Spleen (tissue), 11 donors: ENCODE data around the gene LRRC18. TPM values are rescaled to one million over a fixed set of nuclear protein-coding genes. Genes with fewer than 3 reads are reported as not detected.

Experiments used
- DNase-seq: peaks from one replicate; pipeline ENCODE4 v3.0.0-alpha.2; 2020
- H3K27ac ChIP-seq, 8 donors: fragments of 200-600 bp; sonication (generic) in 7 of 8; 1 replicate in 4 of 8; 2 replicates in 4 of 8; pipeline versions ENCODE4 v1.5.0 to v1.8.0; 2016 to 2021; ENCODE audit warnings: inconsistent platforms in 4 of 8, mild to moderate bottlenecking in 4 of 8, moderate library complexity in 1 of 8
- H3K27me3 ChIP-seq, 7 donors: fragments of 200-600 bp; sonication (generic) in 6 of 7; replicated peaks in 1 of 7; 1 replicate in 4 of 7; 2 replicates in 3 of 7; pipeline versions ENCODE4 v1.5.0 to v1.8.0; 2016 to 2021; ENCODE audit warnings: inconsistent platforms in 3 of 7, mild to moderate bottlenecking in 1 of 7
- H3K36me3 ChIP-seq, 6 donors: fragments of 200-600 bp; sonication (generic) in 5 of 6; 1 replicate in 4 of 6; 2 replicates in 2 of 6; pipeline versions ENCODE4 v1.5.0 to v1.8.0; 2016 to 2021; ENCODE audit warnings: inconsistent platforms in 2 of 6
- H3K4me1 ChIP-seq, 6 donors: fragments of 200-600 bp; sonication (generic) in 5 of 6; 1 replicate in 3 of 6; 2 replicates in 3 of 6; pipeline versions ENCODE4 v1.5.0 to v1.8.0; 2016 to 2021; ENCODE audit warnings: inconsistent platforms in 3 of 6
- H3K4me3 ChIP-seq, 8 donors: fragments of 200-600 bp; sonication (generic) in 7 of 8; 1 replicate in 4 of 8; 2 replicates in 4 of 8; pipeline versions ENCODE4 v1.5.0 to v1.8.0; 2016 to 2021; ENCODE audit warnings: inconsistent platforms in 4 of 8, mild to moderate bottlenecking in 4 of 8, moderate library complexity in 2 of 8
- H3K9me3 ChIP-seq, 8 donors: fragments of 200-600 bp; sonication (generic) in 7 of 8; 1 replicate in 4 of 8; 2 replicates in 4 of 8; pipeline versions ENCODE4 v1.5.0 to v1.8.0; 2016 to 2021; ENCODE audit warnings: inconsistent platforms in 4 of 8
- POLR2A ChIP-seq, 3 donors: fragments of 450-650 bp; IDR thresholded peaks; one replicate each; pipeline ENCODE4 v1.5.1; 2017; ENCODE audit warnings: antibody characterized with exemption in 3 of 3, mild to moderate bottlenecking in 1 of 3
- POLR2AphosphoS5 ChIP-seq, 3 donors: sonication (generic); formaldehyde crosslinking; IDR thresholded peaks; one replicate each; pipeline ENCODE4 v1.5.1; 2017; ENCODE audit warnings: antibody characterized with exemption in 3 of 3
- WGBS, 5 donors: extraction: QIAGEN DNeasy Blood & Tissue Kit in 3 of 5; methylation state at CpG; one replicate each; pipeline versions ENCODE4 v1.1.5 to v1.1.7; 2013 to 2018; 5-methylcytosine and 5-hydroxymethylcytosine counted together
- intact Hi-C: fragments of 100-400 bp; cut with DNase I; formaldehyde crosslinking; loops from one replicate; pipeline ENCODE4 v1.15.0; 2023; ENCODE audit warnings: low total_unique reads
- polyA plus RNA-seq, 3 donors: library from polyadenylated mRNA; stranded (reverse); fragments of 200-250 nt; gene quantifications; one replicate each; pipeline ENCODE4 v1.2.1, GENCODE V29; 2013
- total RNA-seq, 7 donors: library from RNA; depleted of rRNA in 3 of 7; stranded (reverse); fragments of >200 nt in 3 of 7; fragmentation: NEBNext Ultra II Directional in 4 of 7; extraction: Animal tissue kit (Norgen Biotek cat#: 25700) in 4 of 7; gene quantifications; one replicate each; pipeline versions ENCODE4 v1.1.0 to v1.2.1, GENCODE V29; 2016 to 2021
- TF ChIP-seq, protein P1 (sequence below), 11 experiments: fragments of 200-600 bp in 7 of 11; fragments of 450-650 bp in 4 of 11; sonication (generic) in 4 of 11; IDR thresholded peaks in 8 of 11; conservative IDR thresholded peaks in 3 of 11; 1 replicate in 7 of 11; 2 replicates in 4 of 11; pipeline versions ENCODE4 v1.4.0 to v1.8.0; 2016 to 2021; ENCODE audit warnings: antibody characterized with exemption in 11 of 11, inconsistent platforms in 4 of 11, mild to moderate bottlenecking in 1 of 11
- donor health status: healthy with polysubstance abuse.
- donor health status: DM: no; HTN: no; CAD: no; lungs with moderate emphysema.
- donor health status: DM: no; HTN: no; CAD: no.
- donor health status: Bipolar disorder and iron deficiency.
- donor health status: healthy.
- donor health status: DM: no; HTN: no; CAD: no.
- donor health status: DM: yes; HTN: yes; CAD: no.

Gene LRRC18
- total and polyA plus RNA-seq, 10 donors, result 0.06 TPM; not detected in 9

- Histone ChIP-seq H3K36me3 (peaks cover 0 to 95% (median 30%) of the 10 kb centered on the region in 6 donors), H3K27me3 (no peaks in the 10 kb centered on the region), H3K4me3 (no peak overlapping the region), H3K9me3 (no peaks in the 10 kb centered on the region), H3K4me1 (no peaks in the 10 kb centered on the region), H3K27ac (no peak overlapping the region)
- intact Hi-C loops, result no loop called here
- WGBS, 5 donors, result 90 to 98% (median 95%) methylated on average over 3 of the region's 3 CpGs
- TF ChIP-seq POLR2A (IDR thresholded peaks at IDR 0.05), result no peak
- TF ChIP-seq, protein P1, sequence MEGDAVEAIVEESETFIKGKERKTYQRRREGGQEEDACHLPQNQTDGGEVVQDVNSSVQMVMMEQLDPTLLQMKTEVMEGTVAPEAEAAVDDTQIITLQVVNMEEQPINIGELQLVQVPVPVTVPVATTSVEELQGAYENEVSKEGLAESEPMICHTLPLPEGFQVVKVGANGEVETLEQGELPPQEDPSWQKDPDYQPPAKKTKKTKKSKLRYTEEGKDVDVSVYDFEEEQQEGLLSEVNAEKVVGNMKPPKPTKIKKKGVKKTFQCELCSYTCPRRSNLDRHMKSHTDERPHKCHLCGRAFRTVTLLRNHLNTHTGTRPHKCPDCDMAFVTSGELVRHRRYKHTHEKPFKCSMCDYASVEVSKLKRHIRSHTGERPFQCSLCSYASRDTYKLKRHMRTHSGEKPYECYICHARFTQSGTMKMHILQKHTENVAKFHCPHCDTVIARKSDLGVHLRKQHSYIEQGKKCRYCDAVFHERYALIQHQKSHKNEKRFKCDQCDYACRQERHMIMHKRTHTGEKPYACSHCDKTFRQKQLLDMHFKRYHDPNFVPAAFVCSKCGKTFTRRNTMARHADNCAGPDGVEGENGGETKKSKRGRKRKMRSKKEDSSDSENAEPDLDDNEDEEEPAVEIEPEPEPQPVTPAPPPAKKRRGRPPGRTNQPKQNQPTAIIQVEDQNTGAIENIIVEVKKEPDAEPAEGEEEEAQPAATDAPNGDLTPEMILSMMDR (IDR thresholded peaks at IDR 0.05 in 8 of 11, conservative IDR thresholded peaks at IDR 0.05 in 3 of 11), result no peak
- TF ChIP-seq POLR2AphosphoS5 (IDR thresholded peaks at IDR 0.05), result no peak
- no peak for DNase-seq
Observed at GRCh38 chr10:48944171-48944570, 4.5 kb upstream of the LRRC18 start.

DNA sequence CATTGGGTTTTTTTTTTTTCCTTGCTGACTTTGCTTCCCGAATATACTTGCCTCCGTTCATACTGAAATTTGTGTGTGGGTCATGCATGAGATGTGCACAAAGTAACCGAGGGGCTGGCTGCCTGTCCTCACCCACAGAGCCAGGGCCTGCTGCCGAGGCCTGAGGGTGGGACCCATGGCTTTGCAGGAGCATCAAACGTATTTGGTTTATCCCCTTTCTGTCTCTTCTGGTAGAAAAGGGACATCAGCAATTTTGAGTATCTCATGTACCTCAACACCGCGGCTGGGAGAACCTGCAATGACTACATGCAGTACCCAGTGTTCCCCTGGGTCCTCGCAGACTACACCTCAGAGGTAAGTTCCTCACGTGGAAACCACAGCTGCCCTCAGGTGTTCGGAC, 3.5 kb upstream of the LRRC18 start:
- H3K4me3 ChIP-seq, result no peak overlapping the region
- no peak for DNase-seq
- H3K27me3 ChIP-seq, result no peaks in the 10 kb centered on the region
- H3K4me1 ChIP-seq, result no peaks in the 10 kb centered on the region
- peaks cover 0 to 94% (median 25%) of the 10 kb centered on the region in 6 donors for H3K36me3 ChIP-seq
- intact Hi-C loops, result no loop called here
- TF ChIP-seq POLR2AphosphoS5 (IDR thresholded peaks at IDR 0.05) (no peak), POLR2A (IDR thresholded peaks at IDR 0.05) (no peak)
- TF ChIP-seq, protein P1 (IDR thresholded peaks at IDR 0.05 in 8 of 11, conservative IDR thresholded peaks at IDR 0.05 in 3 of 11), result no peak
- H3K9me3 ChIP-seq, result no peaks in the 10 kb centered on the region
- no peak overlapping the region for H3K27ac ChIP-seq
- 84 to 97% (median 92%) methylated on average over 9 to 10 of the region's 10 CpGs for WGBS, 5 donors

DNA sequence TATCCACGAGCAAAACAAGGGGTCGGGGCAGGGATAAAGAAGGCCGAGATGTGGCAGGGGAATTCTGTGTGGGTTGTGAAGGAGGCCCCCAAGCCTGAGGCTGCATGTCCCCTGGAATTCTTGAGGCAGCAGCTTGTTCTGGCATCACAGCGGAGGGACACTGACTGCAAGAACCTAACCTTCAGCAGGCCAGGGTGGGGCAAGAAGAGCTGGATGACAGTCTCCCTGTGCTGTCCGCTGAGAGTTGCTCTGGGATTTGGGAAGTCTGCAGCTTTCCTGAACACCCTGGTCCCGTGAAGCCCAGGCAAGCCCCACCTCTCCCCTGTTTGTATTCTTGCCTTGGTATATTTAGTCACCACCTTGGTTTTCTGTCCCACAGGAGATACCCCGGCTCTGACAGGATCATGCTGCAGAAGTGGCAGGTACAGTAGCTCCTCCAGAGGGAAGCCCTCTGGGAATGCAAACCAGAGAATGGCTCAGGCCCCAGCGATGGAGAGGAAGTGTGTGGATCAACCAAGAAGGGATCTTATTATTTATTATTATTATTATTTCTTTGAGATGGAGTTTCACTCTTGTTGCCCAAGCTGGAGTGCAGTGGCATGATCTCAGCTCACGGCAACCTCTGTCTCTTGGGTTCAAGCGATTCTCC, 1.9 kb upstream of the LRRC18 start:
- no peak overlapping the region for H3K4me3 ChIP-seq

GRCh38 chr10:48940958-48941357, 1.3 kb upstream of the LRRC18 start:
- DNase-seq, result no peak
- Histone ChIP-seq H3K4me3 (no peak overlapping the region), H3K36me3 (peaks cover 0 to 73% (median 13%) of the 10 kb centered on the region in 6 donors), H3K27me3 (no peaks in the 10 kb centered on the region), H3K4me1 (no peaks in the 10 kb centered on the region), H3K9me3 (no peaks in the 10 kb centered on the region), H3K27ac (no peak overlapping the region)
- no peak for TF ChIP-seq POLR2AphosphoS5 (IDR thresholded peaks at IDR 0.05)
- no peak for TF ChIP-seq POLR2A (IDR thresholded peaks at IDR 0.05)
- TF ChIP-seq, protein P1 (IDR thresholded peaks at IDR 0.05 in 8 of 11, conservative IDR thresholded peaks at IDR 0.05 in 3 of 11), result no peak
- 78 to 87% (median 84%) methylated on average over 7 of the region's 7 CpGs for WGBS, 5 donors
- intact Hi-C loops, result no loop called here

More for the DNA sequence above, 1.9 kb upstream of the LRRC18 start:
- WGBS, 5 donors, result 77 to 97% (median 87%) methylated on average over 10 of the region's 10 CpGs
- H3K27ac ChIP-seq, result no peak overlapping the region
- intact Hi-C loops, result no loop called here
- TF ChIP-seq POLR2A (IDR thresholded peaks at IDR 0.05) (no peak), POLR2AphosphoS5 (IDR thresholded peaks at IDR 0.05) (no peak)
- TF ChIP-seq, protein P1 (IDR thresholded peaks at IDR 0.05 in 8 of 11, conservative IDR thresholded peaks at IDR 0.05 in 3 of 11), result no peak
- H3K27me3 ChIP-seq, result no peaks in the 10 kb centered on the region
- no peaks in the 10 kb centered on the region for H3K9me3 ChIP-seq
- H3K36me3 ChIP-seq, result peaks cover 0 to 79% (median 15%) of the 10 kb centered on the region in 6 donors
- no peak for DNase-seq
- H3K4me1 ChIP-seq, result no peaks in the 10 kb centered on the region
